Type B pancreatic cell (in vitro differentiated cells): Measurements from ENCODE around the gene VPS26B. TPM values are rescaled to one million over a fixed set of nuclear protein-coding genes. Genes with fewer than 3 reads are reported as not detected.

Source experiments
- DNase-seq: peaks from one replicate; pipeline ENCODE4 v3.0.0; 2021; ENCODE audit warnings: mixed read lengths; ENCODE audit not compliant: unreplicated experiment; ENCODE audit errors: extremely low spot score
- H3K27ac Mint-ChIP-seq: 2 replicates; pipeline ENCODE4 v1.8.0; 2021; ENCODE audit warnings: mild to moderate bottlenecking, mixed read lengths
- H3K27me3 Mint-ChIP-seq: 2 replicates; pipeline ENCODE4 v1.8.0; 2021; ENCODE audit warnings: mixed read lengths
- H3K36me3 Mint-ChIP-seq: 2 replicates; pipeline ENCODE4 v1.8.0; 2021; ENCODE audit warnings: mixed read lengths
- H3K4me1 Mint-ChIP-seq: one replicate; pipeline ENCODE4 v1.8.0; 2021; ENCODE audit warnings: mixed read lengths; ENCODE audit not compliant: unreplicated experiment
- H3K4me3 Mint-ChIP-seq: 2 replicates; pipeline ENCODE4 v1.8.0; 2021; ENCODE audit warnings: mild to moderate bottlenecking, mixed read lengths
- H3K9me3 Mint-ChIP-seq: 2 replicates; pipeline ENCODE4 v1.8.0; 2021; ENCODE audit warnings: mixed read lengths
- CTCF ChIP-seq: fragments of 200-600 bp; sonication (generic); conservative IDR thresholded peaks from 2 replicates; pipeline ENCODE4 v1.5.0; 2021; ENCODE audit warnings: antibody characterized with exemption, mild to moderate bottlenecking
- total RNA-seq: library from RNA; stranded (reverse); gene quantifications from 2 replicates; pipeline ENCODE4 v1.2.1, GENCODE V29; 2021; ENCODE audit warnings: low replicate concordance

The VPS26B gene
- total RNA-seq, 1 donor from 2014 or later: 43.6 TPM

- Mint-ChIP-seq H3K27ac (no peak overlapping the region), H3K4me1 (no peaks in the 10 kb centered on the region), H3K4me3 (no peak overlapping the region), H3K9me3 (no peaks in the 10 kb centered on the region), H3K27me3 (peaks cover 19% of the 10 kb centered on the region), H3K36me3 (no peaks in the 10 kb centered on the region)
- DNase-seq: no peak
- TF ChIP-seq CTCF: no peak
These were observed 40.7 kb downstream of the VPS26B start for GRCh38 chr11:134264966-134265764.

GRCh38 chr11:134266440-134266839 lies 42.0 kb downstream of the VPS26B start:
- no peaks in the 10 kb centered on the region for H3K4me1 Mint-ChIP-seq
- DNase-seq: no peak

DNA sequence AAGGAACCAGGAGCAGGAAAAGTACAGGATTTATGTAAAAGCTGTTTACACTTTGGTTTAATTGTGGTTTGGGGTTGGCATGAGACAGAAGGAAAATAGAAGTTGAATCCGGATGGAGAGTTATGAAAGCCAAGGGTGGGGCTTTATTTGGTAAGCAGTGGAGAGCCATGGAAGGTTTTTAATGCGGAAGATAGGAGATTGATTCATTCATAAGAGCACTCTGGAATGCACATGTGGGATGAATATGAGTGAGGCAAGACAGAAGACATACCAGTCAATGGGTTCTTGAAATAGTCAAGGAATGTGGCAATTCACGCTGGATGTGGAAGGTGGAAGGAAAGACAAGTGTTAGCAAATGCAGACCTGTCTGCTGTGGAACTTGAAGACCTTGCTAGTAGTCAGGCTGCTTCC lies 42.4 kb downstream of the VPS26B start:
- no peak overlapping the region for H3K4me3 Mint-ChIP-seq
- H3K9me3 Mint-ChIP-seq: no peaks in the 10 kb centered on the region
- DNase-seq: no peak
- no peak overlapping the region for H3K27ac Mint-ChIP-seq
- H3K4me1 Mint-ChIP-seq: no peaks in the 10 kb centered on the region
- no peak for TF ChIP-seq CTCF
- no peaks in the 10 kb centered on the region for H3K36me3 Mint-ChIP-seq
- peaks cover 36% of the 10 kb centered on the region for H3K27me3 Mint-ChIP-seq

More at GRCh38 chr11:134266440-134266839, 42.0 kb downstream of the VPS26B start:
- TF ChIP-seq CTCF: no peak
- Mint-ChIP-seq H3K9me3 (no peaks in the 10 kb centered on the region), H3K27me3 (peaks cover 32% of the 10 kb centered on the region), H3K4me3 (no peak overlapping the region), H3K36me3 (no peaks in the 10 kb centered on the region), H3K27ac (no peak overlapping the region)

- TF ChIP-seq CTCF: no peak
- no peak overlapping the region for H3K27ac Mint-ChIP-seq
- H3K4me1 Mint-ChIP-seq: no peaks in the 10 kb centered on the region
These were observed 43.0 kb downstream of the VPS26B start for GRCh38 chr11:134267461-134267860.

DNA sequence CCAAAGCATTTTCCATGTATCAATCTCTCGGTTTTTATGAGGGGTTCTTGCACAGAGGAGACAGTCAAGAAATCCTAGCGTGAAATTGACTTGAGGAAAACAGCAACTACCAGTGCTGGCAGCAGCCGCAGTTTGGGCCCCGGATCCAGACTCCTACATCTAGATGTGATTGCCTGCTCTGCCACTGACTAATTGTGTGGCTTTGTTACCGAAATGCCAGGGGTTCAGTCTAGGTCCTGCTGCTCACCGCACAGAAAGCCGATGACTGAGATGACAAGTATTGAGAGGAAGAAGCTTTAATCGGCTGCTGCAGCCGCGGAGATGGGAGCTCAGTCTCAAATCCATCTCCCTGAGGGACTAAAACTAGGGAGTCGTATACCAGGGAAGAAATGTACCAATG lies 43.5 kb downstream of the VPS26B start:
- Mint-ChIP-seq H3K4me3 (no peak overlapping the region), H3K4me1 (peaks cover 3% of the 10 kb centered on the region), H3K27ac (no peak overlapping the region), H3K9me3 (no peaks in the 10 kb centered on the region), H3K36me3 (no peaks in the 10 kb centered on the region), H3K27me3 (peaks cover 47% of the 10 kb centered on the region)
- TF ChIP-seq CTCF: no peak
- no peak for DNase-seq

More at GRCh38 chr11:134267461-134267860, 43.0 kb downstream of the VPS26B start:
- no peak for DNase-seq
- H3K9me3 Mint-ChIP-seq: no peaks in the 10 kb centered on the region
- no peaks in the 10 kb centered on the region for H3K36me3 Mint-ChIP-seq
- no peak overlapping the region for H3K4me3 Mint-ChIP-seq
- H3K27me3 Mint-ChIP-seq: peaks cover 42% of the 10 kb centered on the region
